SK-N-SH (cell line): Measurements from ENCODE around the gene GATA2. TPM values are rescaled to one million over a fixed set of nuclear protein-coding genes. Genes with fewer than 3 reads are reported as not detected.
A peak's percentile ranks its signal among the peaks of the same experiment; 100 is the strongest.

Experiments
- CTCF ChIA-PET: fragments of 300-600, 350-600 bp; formaldehyde crosslinking; extraction: SDS; loops from one replicate; lab custom pipeline; 2021; lab: Yijun Ruan, JAX
- POLR2A ChIA-PET: fragments of 350-600 bp; sonication (Branson Sonifier 250); formaldehyde crosslinking; extraction: SDS; loops from one replicate; lab custom pipeline; 2020; ENCODE audit warnings: antibody characterized with exemption, inconsistent platforms; lab: Yijun Ruan, JAX
- DNase-seq: peaks from one replicate; pipeline ENCODE4 v3.0.0; 2012
- H2AFZ ChIP-seq: fragments of 200-600 bp; sonication (generic); 2 replicates; pipeline ENCODE4 v1.8.1; 2016; ENCODE audit warnings: antibody characterized with exemption, mild to moderate bottlenecking, low read depth
- H3F3A ChIP-seq: fragments of 200-600 bp; sonication (generic); replicated peaks from 2 replicates; pipeline ENCODE3; 2016; ENCODE audit warnings: antibody characterized with exemption, mild to moderate bottlenecking; ENCODE audit not compliant: insufficient read depth
- H3K27ac ChIP-seq, 2 experiments: fragments of 200-500 bp in 1 of 2; fragments of 200-600 bp in 1 of 2; sonication (Bioruptor generic) in 1 of 2; sonication (generic), shearing (Covaris generic) in 1 of 2; 2 replicates each; pipeline versions ENCODE4 v1.5.1 to v1.6.1; 2014 to 2016; ENCODE audit warnings: low read depth in 2 of 2, inconsistent platforms in 1 of 2, low read length in 1 of 2, mild to moderate bottlenecking in 1 of 2, mixed read lengths in 1 of 2
- H3K27me3 ChIP-seq: fragments of 200-600 bp; sonication (generic), shearing (Covaris generic); 2 replicates; pipeline ENCODE4 v1.6.1; 2016; ENCODE audit warnings: mixed run types; ENCODE audit not compliant: insufficient read depth
- H3K36me3 ChIP-seq, 2 experiments: fragments of 200-500 bp in 1 of 2; fragments of 200-600 bp in 1 of 2; sonication (Bioruptor generic) in 1 of 2; sonication (generic) in 1 of 2; replicated peaks in 1 of 2; 2 replicates each; pipeline versions ENCODE3 to v1.5.1; 2014 to 2016; ENCODE audit warnings: low read length in 1 of 2, mild to moderate bottlenecking in 1 of 2; ENCODE audit not compliant: insufficient read depth in 2 of 2, control insufficient read depth in 1 of 2
- H3K4me1 ChIP-seq, 2 experiments: fragments of 200-500 bp in 1 of 2; fragments of 200-600 bp in 1 of 2; sonication (Bioruptor generic) in 1 of 2; sonication (generic), shearing (Covaris generic) in 1 of 2; 2 replicates each; pipeline versions ENCODE4 v1.5.1 to v1.6.1; 2014 to 2016; ENCODE audit warnings: low read depth in 1 of 2, low read length in 1 of 2, mixed run types in 1 of 2; ENCODE audit not compliant: insufficient read depth in 2 of 2, control insufficient read depth in 1 of 2
- H3K4me2 ChIP-seq: fragments of 200-600 bp; sonication (generic), shearing (Covaris generic); 2 replicates; pipeline ENCODE4 v1.6.1; 2017; ENCODE audit warnings: mixed run types
- H3K4me3 ChIP-seq, 2 experiments: fragments of 200-500 bp in 1 of 2; fragments of 200-600 bp in 1 of 2; sonication (Bioruptor generic) in 1 of 2; sonication (generic), shearing (Covaris generic) in 1 of 2; 2 replicates each; pipeline versions ENCODE4 v1.5.1 to v1.8.1; 2014 to 2016; ENCODE audit warnings: low read depth in 2 of 2, inconsistent platforms in 1 of 2, low read length in 1 of 2, mild to moderate bottlenecking in 1 of 2, mixed read lengths in 1 of 2, moderate library complexity in 1 of 2
- H3K79me2 ChIP-seq: fragments of 200-600 bp; sonication (generic); 2 replicates; pipeline ENCODE4 v1.8.1; 2017; ENCODE audit warnings: mild to moderate bottlenecking; ENCODE audit not compliant: insufficient read depth
- H3K9ac ChIP-seq: fragments of 200-600 bp; sonication (generic); 2 replicates; pipeline ENCODE4 v1.6.1; 2017; ENCODE audit warnings: mixed run types
- H3K9me2 ChIP-seq: fragments of 200-600 bp; sonication (generic); 2 replicates; pipeline ENCODE4 v1.6.1; 2017; ENCODE audit warnings: mixed run types
- H3K9me3 ChIP-seq: fragments of 200-600 bp; sonication (generic); 2 replicates; pipeline ENCODE4 v1.6.1; 2017; ENCODE audit warnings: mixed run types, mild to moderate bottlenecking, moderate library complexity
- H4K20me1 ChIP-seq: fragments of 200-600 bp; sonication (generic); 2 replicates; pipeline ENCODE4 v1.6.1; 2017; ENCODE audit warnings: mild to moderate bottlenecking, mixed run types; ENCODE audit not compliant: insufficient read depth
- CHD2 ChIP-seq: fragments of 150-350 bp; IDR thresholded peaks from 2 replicates; pipeline ENCODE4 v1.6.1; 2018; ENCODE audit warnings: low read length; ENCODE audit not compliant: partially characterized antibody
- ELF1 ChIP-seq: IDR thresholded peaks from 2 replicates; pipeline ENCODE4 v1.4.0; 2012
- EP300 ChIP-seq, 2 experiments: IDR thresholded peaks; 2 replicates each; pipeline versions ENCODE4 v1.4.0 to v1.6.1; 2012; ENCODE audit warnings: borderline replicate concordance in 1 of 2, low read depth in 1 of 2, low read length in 1 of 2
- EZH2phosphoT487 ChIP-seq: fragments of 200-600 bp; sonication (generic); IDR thresholded peaks from 2 replicates; pipeline ENCODE4 v1.6.1; 2017; ENCODE audit warnings: low read depth, mixed run types, mild to moderate bottlenecking, antibody characterized with exemption, moderate library complexity, borderline replicate concordance
- FOXJ3 ChIP-seq: sonication (generic); formaldehyde crosslinking; IDR thresholded peaks from 2 replicates; pipeline ENCODE4 v1.5.1; 2020; ENCODE audit warnings: mild to moderate bottlenecking, missing genetic modification reagents
- JUND ChIP-seq: IDR thresholded peaks from 2 replicates; pipeline ENCODE4 v1.4.0; 2012
- MEF2A ChIP-seq: IDR thresholded peaks from 2 replicates; pipeline ENCODE4 v1.4.0; 2012; ENCODE audit warnings: low read depth, borderline replicate concordance
- MXI1 ChIP-seq: IDR thresholded peaks from 2 replicates; pipeline ENCODE4 v1.6.1; 2012; ENCODE audit warnings: mild to moderate bottlenecking, low read depth, low read length, improper control_type of control experiment
- POLR2AphosphoS5 ChIP-seq: IDR thresholded peaks from 2 replicates; pipeline ENCODE4 v1.6.1; 2012; ENCODE audit warnings: low read depth, low read length
- RCOR1 ChIP-seq: fragments of 150-350 bp; IDR thresholded peaks from 2 replicates; pipeline ENCODE4 v1.6.1; 2017; ENCODE audit warnings: antibody characterized with exemption, low read length
- RXRA ChIP-seq: IDR thresholded peaks from 2 replicates; pipeline ENCODE4 v1.4.0; 2012; ENCODE audit warnings: low read depth, mild to moderate bottlenecking, borderline replicate concordance
- SMC3 ChIP-seq: IDR thresholded peaks from 2 replicates; pipeline ENCODE4 v1.6.1; 2012; ENCODE audit warnings: low read depth, low read length, improper control_type of control experiment
- TEAD4 ChIP-seq: IDR thresholded peaks from 2 replicates; pipeline ENCODE4 v1.4.0; 2012; ENCODE audit warnings: mild to moderate bottlenecking, borderline replicate concordance; ENCODE audit not compliant: insufficient read depth
- YY1 ChIP-seq: IDR thresholded peaks from 2 replicates; pipeline ENCODE4 v1.4.0; 2012; ENCODE audit warnings: low read depth, mild to moderate bottlenecking
- WGBS: methylation state at CpG from one replicate; pipeline ENCODE4 v1.1.6; 2017; ENCODE audit warnings: low lambda C conversion rate; 5-methylcytosine and 5-hydroxymethylcytosine counted together
- polyA plus RNA-seq, 3 experiments: library from polyadenylated mRNA; depleted of rRNA; stranded (reverse); fragments of >200 nt; gene quantifications; 2 replicates each; pipeline ENCODE4 v1.2.3, GENCODE V29; 2012
- TF ChIP-seq, protein P1 (sequence below): IDR thresholded peaks from 2 replicates; pipeline ENCODE4 v1.4.0; 2012; ENCODE audit warnings: low read depth, borderline replicate concordance
- TF ChIP-seq, protein P2 (sequence below): fragments of 150-350 bp; IDR thresholded peaks from 2 replicates; pipeline ENCODE4 v1.6.1; 2016; ENCODE audit warnings: mild to moderate bottlenecking, low read depth, low read length
- TF ChIP-seq, protein P3 (sequence below): IDR thresholded peaks from 2 replicates; pipeline ENCODE4 v1.4.0; 2012; ENCODE audit warnings: low read depth, borderline replicate concordance
- TF ChIP-seq, protein P4 (sequence below): IDR thresholded peaks from 2 replicates; pipeline ENCODE4; 2012
- TF ChIP-seq, protein P5 (sequence below): IDR thresholded peaks from 2 replicates; pipeline ENCODE4 v1.4.0; 2012; ENCODE audit warnings: low read depth

Gene GATA2
- polyA plus RNA-seq, 1 of the 3 experiments (the other 2 are of a cell fraction) = 5.5 TPM

DNA sequence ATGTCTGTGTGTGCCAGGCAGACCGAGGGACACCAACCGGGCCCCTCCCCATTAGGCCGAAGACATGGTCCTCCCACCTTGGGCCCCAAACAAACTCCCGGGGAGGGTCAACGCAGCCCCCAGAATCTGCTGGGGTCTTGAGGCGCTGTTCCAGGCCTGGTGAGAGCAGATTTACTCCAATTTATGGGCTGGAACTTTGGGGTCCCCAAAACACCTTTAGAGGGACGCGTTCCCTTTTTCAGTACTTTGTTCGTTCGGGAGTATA, 2.4 kb downstream of the GATA2 start:
- H3K4me1 ChIP-seq = peaks cover 0 to 23% of the 10 kb centered on the region in 2 experiments; a peak in 1 of 4 replicates
- POLR2A ChIA-PET = interaction anchor here (0.6 to 5.7 kb wide), 13 partner anchors 9 to 314 kb away, joined by 3 to 66 read pairs (median 3); no protein-coding TSS in a partner anchor
- peak overlapping the region; percentile 99 for H3K4me2 ChIP-seq
- WGBS = 21% methylated on average over 8 of the region's 10 CpGs
- peaks cover 22% of the 10 kb centered on the region for H3K79me2 ChIP-seq
- H4K20me1 ChIP-seq = peaks cover 19% of the 10 kb centered on the region; the same call in 1 of the 2 replicates
- CTCF ChIA-PET = interaction anchor here (1.4 to 13.1 kb wide), 5 partner anchors 10 to 81 kb away, joined by 4 to 177 read pairs (median 11); no protein-coding TSS in a partner anchor
- H3F3A ChIP-seq = peaks cover 7% of the 10 kb centered on the region
- no peak for TF ChIP-seq RXRA
- TF ChIP-seq, protein P1, sequence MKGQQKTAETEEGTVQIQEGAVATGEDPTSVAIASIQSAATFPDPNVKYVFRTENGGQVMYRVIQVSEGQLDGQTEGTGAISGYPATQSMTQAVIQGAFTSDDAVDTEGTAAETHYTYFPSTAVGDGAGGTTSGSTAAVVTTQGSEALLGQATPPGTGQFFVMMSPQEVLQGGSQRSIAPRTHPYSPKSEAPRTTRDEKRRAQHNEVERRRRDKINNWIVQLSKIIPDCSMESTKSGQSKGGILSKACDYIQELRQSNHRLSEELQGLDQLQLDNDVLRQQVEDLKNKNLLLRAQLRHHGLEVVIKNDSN = no peak
- TF ChIP-seq SMC3 = no peak
- no peak for TF ChIP-seq RCOR1
- TF ChIP-seq YY1 = no peak
- no peak for TF ChIP-seq MXI1
- TF ChIP-seq, protein P2, sequence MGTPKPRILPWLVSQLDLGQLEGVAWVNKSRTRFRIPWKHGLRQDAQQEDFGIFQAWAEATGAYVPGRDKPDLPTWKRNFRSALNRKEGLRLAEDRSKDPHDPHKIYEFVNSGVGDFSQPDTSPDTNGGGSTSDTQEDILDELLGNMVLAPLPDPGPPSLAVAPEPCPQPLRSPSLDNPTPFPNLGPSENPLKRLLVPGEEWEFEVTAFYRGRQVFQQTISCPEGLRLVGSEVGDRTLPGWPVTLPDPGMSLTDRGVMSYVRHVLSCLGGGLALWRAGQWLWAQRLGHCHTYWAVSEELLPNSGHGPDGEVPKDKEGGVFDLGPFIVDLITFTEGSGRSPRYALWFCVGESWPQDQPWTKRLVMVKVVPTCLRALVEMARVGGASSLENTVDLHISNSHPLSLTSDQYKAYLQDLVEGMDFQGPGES = no peak
- no peak for TF ChIP-seq EZH2phosphoT487
- peaks cover 0 to 4% of the 10 kb centered on the region in 2 experiments for H3K36me3 ChIP-seq
- DNase-seq = no peak
- no peak overlapping the region for H2AFZ ChIP-seq
- H3K27me3 ChIP-seq = peaks cover 23% of the 10 kb centered on the region; the same call in 1 of the 2 replicates
- H3K9me3 ChIP-seq = no peaks in the 10 kb centered on the region
- H3K9ac ChIP-seq = peak overlapping the region; percentile 80; the same call in 1 of the 2 replicates
- H3K9me2 ChIP-seq = no peaks in the 10 kb centered on the region
- H3K4me3 ChIP-seq = peak overlapping the region; percentile 75 to 77
- H3K27ac ChIP-seq = peak overlapping the region in 1 of 2 experiments; percentile 97; a peak in 2 of 4 replicates

DNA sequence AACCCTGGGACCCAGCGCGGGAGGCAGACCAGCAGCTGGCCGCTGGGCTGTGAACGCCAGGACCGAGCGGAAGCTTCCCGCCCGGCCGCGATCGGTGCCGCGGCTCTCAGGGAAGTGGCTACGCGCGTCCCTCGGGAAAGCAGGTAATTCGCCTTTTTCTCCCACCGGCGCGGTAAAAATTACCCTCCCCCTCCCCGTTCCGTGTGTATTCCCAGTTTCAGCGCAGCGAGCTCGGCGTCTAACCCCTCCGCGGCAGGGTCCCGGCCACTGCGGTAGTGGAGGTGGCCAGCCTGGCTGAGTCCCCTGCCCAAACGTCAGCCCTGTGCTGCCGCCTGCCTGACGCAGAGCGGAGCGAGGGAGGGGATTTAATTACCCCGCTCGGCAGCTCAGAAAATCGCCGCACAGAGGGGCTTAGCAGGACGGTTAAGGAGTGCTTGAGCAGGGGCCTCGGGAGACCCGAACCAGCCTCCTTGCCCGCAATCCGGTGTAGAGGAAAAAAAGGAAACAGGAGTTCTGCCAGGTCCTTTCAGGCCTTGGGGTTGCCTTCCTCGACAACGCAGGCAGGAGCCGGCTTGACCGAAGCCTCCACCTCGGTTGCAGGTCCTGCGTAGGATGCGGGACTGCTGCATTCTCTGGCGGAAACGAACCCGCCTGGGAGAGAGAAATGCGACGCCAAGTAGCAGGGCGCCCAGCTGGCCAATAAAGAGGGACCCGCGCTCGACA, 2.9 kb downstream of the GATA2 start:
- WGBS = 15% methylated on average over 40 of the region's 61 CpGs
- peak overlapping the region; percentile 99 for H3K4me2 ChIP-seq
- ChIA-PET POLR2A (interaction anchor here (0.8 to 5.7 kb wide), 17 partner anchors 9 to 182 kb away, joined by 3 to 66 read pairs (median 3); no protein-coding TSS in a partner anchor), CTCF (interaction anchor here (0.8 to 13.1 kb wide), 10 partner anchors 9 to 314 kb away, joined by 3 to 177 read pairs (median 4); no protein-coding TSS in a partner anchor)
- H3K9me3 ChIP-seq = no peaks in the 10 kb centered on the region
- H2AFZ ChIP-seq = peak overlapping the region; percentile 61
- peaks cover 19% of the 10 kb centered on the region; the same call in 1 of the 2 replicates for H4K20me1 ChIP-seq
- peaks cover 4% of the 10 kb centered on the region for H3F3A ChIP-seq
- H3K36me3 ChIP-seq = peaks cover 0 to 4% of the 10 kb centered on the region in 2 experiments
- H3K27ac ChIP-seq = peak overlapping the region; percentile 36 to 97; a peak in 3 of 4 replicates
- peaks cover 0 to 18% of the 10 kb centered on the region in 2 experiments; a peak in 1 of 4 replicates for H3K4me1 ChIP-seq
- H3K9ac ChIP-seq = peak overlapping the region; percentile 80
- no peaks in the 10 kb centered on the region for H3K9me2 ChIP-seq
- DNase-seq = no peak
- H3K79me2 ChIP-seq = peaks cover 27% of the 10 kb centered on the region
- peak overlapping the region; percentile 75 to 77 for H3K4me3 ChIP-seq
- H3K27me3 ChIP-seq = peaks cover 23% of the 10 kb centered on the region; the same call in 1 of the 2 replicates
- TF ChIP-seq EZH2phosphoT487 (no peak), ELF1 (no peak), RCOR1 (no peak), TEAD4 (no peak), CHD2 (no peak), EP300 (IDR thresholded peaks at IDR 0.05; ENCODE audit: borderline replicate concordance in 1 of 2, low read depth in 1 of 2, low read length in 1 of 2) (no peak), RXRA (no peak), POLR2AphosphoS5 (no peak), MEF2A (no peak), FOXJ3 (CRISPR knock-in tag) (no peak), MXI1 (no peak), JUND (no peak)
- TF ChIP-seq, protein P1 = no peak
- TF ChIP-seq, protein P3, sequence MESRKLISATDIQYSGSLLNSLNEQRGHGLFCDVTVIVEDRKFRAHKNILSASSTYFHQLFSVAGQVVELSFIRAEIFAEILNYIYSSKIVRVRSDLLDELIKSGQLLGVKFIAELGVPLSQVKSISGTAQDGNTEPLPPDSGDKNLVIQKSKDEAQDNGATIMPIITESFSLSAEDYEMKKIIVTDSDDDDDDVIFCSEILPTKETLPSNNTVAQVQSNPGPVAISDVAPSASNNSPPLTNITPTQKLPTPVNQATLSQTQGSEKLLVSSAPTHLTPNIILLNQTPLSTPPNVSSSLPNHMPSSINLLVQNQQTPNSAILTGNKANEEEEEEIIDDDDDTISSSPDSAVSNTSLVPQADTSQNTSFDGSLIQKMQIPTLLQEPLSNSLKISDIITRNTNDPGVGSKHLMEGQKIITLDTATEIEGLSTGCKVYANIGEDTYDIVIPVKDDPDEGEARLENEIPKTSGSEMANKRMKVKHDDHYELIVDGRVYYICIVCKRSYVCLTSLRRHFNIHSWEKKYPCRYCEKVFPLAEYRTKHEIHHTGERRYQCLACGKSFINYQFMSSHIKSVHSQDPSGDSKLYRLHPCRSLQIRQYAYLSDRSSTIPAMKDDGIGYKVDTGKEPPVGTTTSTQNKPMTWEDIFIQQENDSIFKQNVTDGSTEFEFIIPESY = no peak
- TF ChIP-seq, protein P4, sequence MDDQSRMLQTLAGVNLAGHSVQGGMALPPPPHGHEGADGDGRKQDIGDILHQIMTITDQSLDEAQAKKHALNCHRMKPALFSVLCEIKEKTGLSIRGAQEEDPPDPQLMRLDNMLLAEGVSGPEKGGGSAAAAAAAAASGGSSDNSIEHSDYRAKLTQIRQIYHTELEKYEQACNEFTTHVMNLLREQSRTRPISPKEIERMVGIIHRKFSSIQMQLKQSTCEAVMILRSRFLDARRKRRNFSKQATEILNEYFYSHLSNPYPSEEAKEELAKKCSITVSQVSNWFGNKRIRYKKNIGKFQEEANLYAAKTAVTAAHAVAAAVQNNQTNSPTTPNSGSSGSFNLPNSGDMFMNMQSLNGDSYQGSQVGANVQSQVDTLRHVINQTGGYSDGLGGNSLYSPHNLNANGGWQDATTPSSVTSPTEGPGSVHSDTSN = no peak
- TF ChIP-seq, protein P5, sequence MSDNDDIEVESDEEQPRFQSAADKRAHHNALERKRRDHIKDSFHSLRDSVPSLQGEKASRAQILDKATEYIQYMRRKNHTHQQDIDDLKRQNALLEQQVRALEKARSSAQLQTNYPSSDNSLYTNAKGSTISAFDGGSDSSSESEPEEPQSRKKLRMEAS = no peak
